Endodermal cell (in vitro differentiated cells): Measurements from ENCODE around the gene SPDYA. TPM values are rescaled to one million over a fixed set of nuclear protein-coding genes. Genes with fewer than 3 reads are reported as not detected.
A peak's percentile ranks its signal among the peaks of the same experiment; 100 is the strongest.

ENCODE experiments used
- DNase-seq: peaks from one replicate; pipeline ENCODE4 v3.0.0-alpha.2; 2017
- H3K27ac ChIP-seq: 2 replicates; pipeline ENCODE4 v1.5.1; 2013; ENCODE audit warnings: mild to moderate bottlenecking, low read depth, low read length, moderate library complexity
- H3K27me3 ChIP-seq: 2 replicates; pipeline ENCODE4 v1.6.1; 2013; ENCODE audit warnings: mild to moderate bottlenecking, low read length, moderate library complexity; ENCODE audit not compliant: insufficient read depth, control insufficient read depth, poor library complexity, severe bottlenecking
- H3K36me3 ChIP-seq: 2 replicates; pipeline ENCODE4 v1.7.0; 2013; ENCODE audit warnings: mild to moderate bottlenecking, low read length, moderate library complexity; ENCODE audit not compliant: control insufficient read depth, insufficient read depth
- H3K4me1 ChIP-seq: one replicate; pipeline ENCODE4 v1.7.0; 2013; ENCODE audit warnings: low read length; ENCODE audit not compliant: control insufficient read depth, insufficient read depth
- H3K4me3 ChIP-seq: 2 replicates; pipeline ENCODE4 v1.5.1; 2013; ENCODE audit warnings: mild to moderate bottlenecking, low read length, moderate library complexity
- H3K9ac ChIP-seq: 2 replicates; pipeline ENCODE4 v1.6.1; 2013; ENCODE audit warnings: mild to moderate bottlenecking, low read length, moderate library complexity; ENCODE audit not compliant: poor library complexity, severe bottlenecking; ENCODE audit errors: extremely low read depth
- H3K9me3 ChIP-seq: 2 replicates; pipeline ENCODE4 v1.6.1; 2013; ENCODE audit warnings: mild to moderate bottlenecking, low read length, moderate library complexity; ENCODE audit not compliant: control insufficient read depth
- H3K27ac Mint-ChIP-seq: 2 replicates; pipeline ENCODE4 v1.8.0; 2020; ENCODE audit warnings: mixed read lengths
- H3K27me3 Mint-ChIP-seq: 2 replicates; pipeline ENCODE4 v1.8.0; 2021; ENCODE audit warnings: mild to moderate bottlenecking, mixed read lengths; ENCODE audit not compliant: insufficient read depth
- H3K36me3 Mint-ChIP-seq: 2 replicates; pipeline ENCODE4 v1.8.0; 2020; ENCODE audit warnings: low read depth, mixed read lengths
- H3K4me1 Mint-ChIP-seq: 2 replicates; pipeline ENCODE4 v1.8.0; 2020; ENCODE audit warnings: mixed read lengths
- H3K4me3 Mint-ChIP-seq: 2 replicates; pipeline ENCODE4 v1.8.0; 2020; ENCODE audit warnings: mild to moderate bottlenecking, moderate library complexity, mixed read lengths
- H3K9me3 Mint-ChIP-seq: 2 replicates; pipeline ENCODE4 v1.8.0; 2020; ENCODE audit warnings: mild to moderate bottlenecking, mixed read lengths
- CTCF ChIP-seq: fragments of 200-600 bp; sonication (generic); conservative IDR thresholded peaks from 2 replicates; pipeline ENCODE4 v1.5.0; 2021; ENCODE audit warnings: antibody characterized with exemption, mild to moderate bottlenecking
- WGBS, 2 experiments: methylation state at CpG; one replicate each; pipeline versions ENCODE4 v1.1.5 to v1.1.7; 2013; ENCODE audit warnings: missing lambda C conversion rate in 2 of 2, mixed read lengths in 1 of 2; ENCODE audit not compliant: insufficient coverage in 1 of 2, insufficient read length in 1 of 2; 5-methylcytosine and 5-hydroxymethylcytosine counted together
- total RNA-seq, 2 donors: library from RNA; stranded (reverse); fragmentation: NEBNext Ultra II Directional in 1 of 2; extraction: Animal tissue kit (Norgen Biotek cat#: 25700) in 1 of 2; gene quantifications; 2 replicates in 1 of 2; 3 replicates in 1 of 2; pipeline ENCODE4 v1.2.1, GENCODE V29; 2021

The SPDYA gene
- total RNA-seq, 2 donors from 2014 or later, result 0.91 to 1.6 TPM

DNA sequence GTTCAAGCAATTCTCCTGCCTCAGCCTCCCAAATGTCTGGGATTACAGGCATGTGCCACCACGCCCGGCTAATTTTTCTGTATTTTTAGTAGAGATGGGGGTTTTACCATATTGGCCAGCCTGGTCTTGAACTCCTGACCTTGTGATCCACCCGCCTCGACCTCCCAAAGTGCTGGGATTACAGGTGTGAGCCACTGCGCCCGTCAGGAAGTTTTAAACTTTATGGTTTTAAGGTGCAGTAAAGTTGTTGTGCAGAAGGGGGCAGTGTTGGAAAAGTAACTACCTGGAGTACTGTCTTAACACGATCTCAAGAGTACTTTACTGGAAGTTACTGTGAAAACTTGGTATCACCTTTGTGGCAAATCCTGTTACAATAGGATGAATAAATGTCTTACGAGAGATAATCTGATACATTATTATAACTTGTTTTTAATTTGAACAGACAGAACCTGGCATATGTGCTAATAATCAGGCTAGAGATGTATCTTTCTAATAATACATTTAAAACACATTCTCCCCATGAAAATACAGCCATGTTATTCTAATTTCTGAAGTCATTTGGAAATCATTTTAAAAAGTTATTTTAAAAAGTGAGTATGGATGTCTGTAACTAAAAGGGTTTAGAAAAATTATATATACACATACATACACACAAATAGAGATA lies 10.8 kb downstream of the SPDYA start:
- peak; percentile 80 for TF ChIP-seq CTCF

GRCh38 chr2:28822036-28822435 lies 11.4 kb downstream of the SPDYA start:
- no peak overlapping the region for H3K4me3 Mint-ChIP-seq
- H3K36me3 Mint-ChIP-seq, result no peaks in the 10 kb centered on the region
- peaks cover 1% of the 10 kb centered on the region for H3K4me1 Mint-ChIP-seq
- no peaks in the 10 kb centered on the region for H3K27me3 Mint-ChIP-seq
- Histone ChIP-seq H3K9me3 (no peaks in the 10 kb centered on the region), H3K4me3 (no peak overlapping the region), H3K4me1 (no peaks in the 10 kb centered on the region), H3K27me3 (no peaks in the 10 kb centered on the region), H3K9ac (no peak overlapping the region), H3K27ac (no peak overlapping the region), H3K36me3 (no peaks in the 10 kb centered on the region)
- H3K9me3 Mint-ChIP-seq, result no peaks in the 10 kb centered on the region
- TF ChIP-seq CTCF, result no peak
- no peak for DNase-seq
- no peak overlapping the region for H3K27ac Mint-ChIP-seq

More for the DNA sequence above, 10.8 kb downstream of the SPDYA start:
- no peaks in the 10 kb centered on the region for H3K36me3 ChIP-seq
- Mint-ChIP-seq H3K27me3 (no peaks in the 10 kb centered on the region), H3K4me3 (no peak overlapping the region), H3K4me1 (peaks cover 1% of the 10 kb centered on the region), H3K36me3 (no peaks in the 10 kb centered on the region), H3K27ac (no peak overlapping the region), H3K9me3 (no peaks in the 10 kb centered on the region)
- no peaks in the 10 kb centered on the region for H3K27me3 ChIP-seq
- no peaks in the 10 kb centered on the region for H3K9me3 ChIP-seq
- WGBS, 2 experiments, result 24 to 27% methylated on average over 5 to 8 of the region's 8 CpGs
- DNase-seq, result peak; percentile 88
- H3K4me1 ChIP-seq, result no peaks in the 10 kb centered on the region
- no peak overlapping the region for H3K9ac ChIP-seq
- H3K4me3 ChIP-seq, result no peak overlapping the region
- no peak overlapping the region for H3K27ac ChIP-seq

DNA sequence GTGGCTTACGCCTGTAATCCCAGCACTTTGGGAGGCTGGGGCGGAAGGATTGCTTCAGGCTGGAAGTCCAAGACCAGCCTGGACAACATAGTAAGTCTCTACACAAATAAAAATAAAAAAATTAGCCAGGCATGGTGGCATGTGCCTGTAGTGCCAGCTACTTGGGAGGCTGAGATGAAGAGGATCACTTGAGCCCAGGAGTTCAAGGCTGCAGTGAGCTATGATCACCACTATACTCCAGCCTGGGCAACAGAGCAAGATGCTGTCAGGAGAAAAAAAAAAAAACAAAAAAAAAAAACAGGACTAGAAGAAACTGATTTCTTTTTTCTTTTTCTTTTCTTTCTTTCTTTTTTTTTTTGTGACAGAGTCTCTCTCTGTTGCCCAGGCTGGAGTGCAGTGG lies 13.6 kb downstream of the SPDYA start:
- no peaks in the 10 kb centered on the region for H3K36me3 ChIP-seq
- no peak overlapping the region for H3K4me3 ChIP-seq
- Mint-ChIP-seq H3K36me3 (no peaks in the 10 kb centered on the region), H3K9me3 (no peaks in the 10 kb centered on the region), H3K27ac (no peak overlapping the region), H3K27me3 (no peaks in the 10 kb centered on the region), H3K4me3 (no peak overlapping the region), H3K4me1 (peaks cover 1% of the 10 kb centered on the region)
- no peak overlapping the region for H3K27ac ChIP-seq
- no peaks in the 10 kb centered on the region for H3K9me3 ChIP-seq
- WGBS, 2 experiments, result 93% methylated on average over 2 of the region's 2 CpGs; no CpG with 5 or more reads in 1 of the 2 experiments
- H3K4me1 ChIP-seq, result no peaks in the 10 kb centered on the region
- TF ChIP-seq CTCF, result no peak
- no peaks in the 10 kb centered on the region for H3K27me3 ChIP-seq
- DNase-seq, result no peak
- no peak overlapping the region for H3K9ac ChIP-seq
